Measurements from ENCODE around the gene KATNBL1. TPM values are rescaled to one million over a fixed set of nuclear protein-coding genes. Genes with fewer than 3 reads are reported as not detected.

Gene KATNBL1
- total RNA-seq, 1 donor from 2014 or later = 37.9 TPM

DNA sequence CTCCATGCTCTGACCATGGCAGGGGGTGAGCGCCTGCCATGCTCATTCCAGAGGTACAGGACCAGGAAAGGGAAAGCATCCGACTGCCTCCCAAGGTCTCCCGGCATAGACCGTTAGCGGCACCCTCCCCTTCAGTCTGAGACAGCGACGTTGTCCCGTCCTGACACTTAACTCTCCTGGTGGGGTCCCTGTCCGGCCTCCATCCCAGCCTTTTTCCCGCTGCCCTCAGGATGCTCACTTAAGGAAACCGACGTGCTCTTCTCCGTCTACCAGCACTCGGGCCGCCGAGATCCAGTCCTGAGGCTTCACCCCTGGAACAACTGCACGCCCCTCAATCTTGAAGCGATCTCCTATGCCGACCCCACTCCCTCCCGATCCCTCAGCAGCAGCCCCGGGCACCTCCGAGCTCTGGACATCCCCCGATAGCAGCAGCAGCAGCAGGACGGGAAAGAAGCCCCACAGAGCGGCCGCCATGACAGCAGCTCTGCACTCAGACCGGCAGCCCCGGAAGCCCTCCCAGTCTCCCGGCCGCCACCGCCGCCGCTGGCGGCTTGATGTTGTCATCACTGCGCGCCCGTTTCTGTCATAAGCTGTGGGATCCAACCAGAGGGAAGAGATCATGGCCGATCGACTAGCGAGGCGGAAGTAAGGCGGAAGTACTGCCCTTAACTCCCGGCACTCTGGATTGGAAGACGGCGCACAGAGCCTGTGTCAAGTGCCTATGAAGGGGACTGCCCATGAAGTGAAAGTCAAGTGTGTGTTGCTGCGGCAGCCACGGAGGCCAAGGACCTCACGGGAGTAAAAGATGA lies 108.3 kb downstream of the KATNBL1 start, which contains the start of the genes EMC7 and PGBD4:
TSS of gene EMC7 (minus strand) at position 497 of the 809 bp plus-strand sequence. CDS start at position 474, 23 bp downstream.
TSS of gene PGBD4 (plus strand) at position 718 of the 809 bp plus-strand sequence. CDS start 449 bp downstream, outside the sequence.
- intact Hi-C loops (cut with DNase I) = loop anchor here (10.0 kb wide), 1 partner anchor 113 kb away; the partner anchor contains the start of gene KATNBL1
- no peaks in the 10 kb centered on the region for H3K27me3 ChIP-seq
- no peak for TF ChIP-seq CTCF (IDR thresholded peaks at IDR 0.05)
- H3K36me3 ChIP-seq = no peaks in the 10 kb centered on the region
- H3K4me1 ChIP-seq = peaks cover 25% of the 10 kb centered on the region
- H3K9me3 ChIP-seq = no peaks in the 10 kb centered on the region
- ATAC-seq (peak; percentile 99), DNase-seq (peak; percentile 99)
- H3K27ac ChIP-seq = peak within 1 kb of the TSS; percentile 94
- peak within 1 kb of the TSS; percentile 96 for H3K4me3 ChIP-seq

- Histone ChIP-seq H3K36me3 (peaks cover 11% of the 10 kb centered on the region), H3K4me1 (peaks cover 25% of the 10 kb centered on the region), H3K27ac (no peak overlapping the region), H3K9me3 (no peaks in the 10 kb centered on the region), H3K4me3 (no peak overlapping the region), H3K27me3 (no peaks in the 10 kb centered on the region)
- no peak for TF ChIP-seq CTCF (IDR thresholded peaks at IDR 0.05)
- intact Hi-C loops (cut with DNase I) = loop anchor here (10.0 kb wide), 1 partner anchor 115 kb away; the partner anchor contains the start of gene KATNBL1
- ATAC-seq (no peak), DNase-seq (no peak)
These were observed 110.0 kb downstream of the KATNBL1 start for GRCh38 chr15:34099914-34100313.

Other genes starting within 250 kb of the KATNBL1 start
- gene CHRM5, start 241.6 kb downstream of the KATNBL1 start, total RNA-seq = not detected
- 11.5 TPM for gene AVEN, start 170.9 kb downstream of the KATNBL1 start, total RNA-seq
- 66.8 TPM for gene EMC7, start 108.2 kb downstream of the KATNBL1 start, total RNA-seq
- 1.3 TPM for gene PGBD4, start 108.0 kb downstream of the KATNBL1 start, total RNA-seq
- gene EMC4, start 14.9 kb upstream of the KATNBL1 start, total RNA-seq = 78.1 TPM
- gene SLC12A6, start 127.7 kb upstream of the KATNBL1 start, total RNA-seq = 44.9 TPM
- gene NOP10, start 133.0 kb upstream of the KATNBL1 start, total RNA-seq = 161 TPM
- gene NUTM1, start 133.2 kb upstream of the KATNBL1 start, total RNA-seq = not detected
- gene LPCAT4, start 157.1 kb upstream of the KATNBL1 start, total RNA-seq = 31.5 TPM
- 80.8 TPM for gene GOLGA8A, start 227.7 kb upstream of the KATNBL1 start, total RNA-seq

Measured in upper lobe of right lung (tissue), 1 donor.